ENCODE data around the gene DOCK1.

DNA sequence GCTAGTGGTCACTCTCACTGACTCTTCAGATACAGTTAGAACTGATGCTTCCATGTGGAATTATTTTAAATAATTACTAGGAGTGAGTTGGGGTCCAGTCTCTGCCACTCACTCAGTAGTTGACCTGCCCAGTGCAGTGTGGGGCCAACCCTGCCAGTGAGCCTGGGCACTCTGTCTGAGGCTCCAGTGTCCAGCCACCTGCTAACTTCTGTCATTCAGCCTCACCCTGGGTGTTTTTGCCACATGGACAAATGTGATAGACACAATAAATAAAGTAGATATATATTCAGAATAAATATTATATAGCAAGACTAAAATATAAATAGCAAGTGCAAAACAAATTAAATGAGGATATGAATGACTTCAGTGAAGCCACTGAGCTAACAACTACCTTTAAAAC, 284.0 kb downstream of the DOCK1 start:
- TF ChIP-seq, protein P1, sequence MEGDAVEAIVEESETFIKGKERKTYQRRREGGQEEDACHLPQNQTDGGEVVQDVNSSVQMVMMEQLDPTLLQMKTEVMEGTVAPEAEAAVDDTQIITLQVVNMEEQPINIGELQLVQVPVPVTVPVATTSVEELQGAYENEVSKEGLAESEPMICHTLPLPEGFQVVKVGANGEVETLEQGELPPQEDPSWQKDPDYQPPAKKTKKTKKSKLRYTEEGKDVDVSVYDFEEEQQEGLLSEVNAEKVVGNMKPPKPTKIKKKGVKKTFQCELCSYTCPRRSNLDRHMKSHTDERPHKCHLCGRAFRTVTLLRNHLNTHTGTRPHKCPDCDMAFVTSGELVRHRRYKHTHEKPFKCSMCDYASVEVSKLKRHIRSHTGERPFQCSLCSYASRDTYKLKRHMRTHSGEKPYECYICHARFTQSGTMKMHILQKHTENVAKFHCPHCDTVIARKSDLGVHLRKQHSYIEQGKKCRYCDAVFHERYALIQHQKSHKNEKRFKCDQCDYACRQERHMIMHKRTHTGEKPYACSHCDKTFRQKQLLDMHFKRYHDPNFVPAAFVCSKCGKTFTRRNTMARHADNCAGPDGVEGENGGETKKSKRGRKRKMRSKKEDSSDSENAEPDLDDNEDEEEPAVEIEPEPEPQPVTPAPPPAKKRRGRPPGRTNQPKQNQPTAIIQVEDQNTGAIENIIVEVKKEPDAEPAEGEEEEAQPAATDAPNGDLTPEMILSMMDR (IDR thresholded peaks at IDR 0.05) = no peak
- TF ChIP-seq EP300 (IDR thresholded peaks at IDR 0.05) (no peak), POLR2AphosphoS5 (IDR thresholded peaks at IDR 0.05) (no peak)
